Glutamatergic neuron (in vitro differentiated cells): Measurements from ENCODE around the gene FBXW9. TPM values are rescaled to one million over a fixed set of nuclear protein-coding genes. Genes with fewer than 3 reads are reported as not detected.

Source experiments
- DNase-seq: peaks from one replicate; pipeline ENCODE4 v3.0.0; 2022
- H3K27ac Mint-ChIP-seq: one replicate; pipeline ENCODE4 v1.8.0; 2020; ENCODE audit warnings: mild to moderate bottlenecking, mixed read lengths, inconsistent platforms; ENCODE audit not compliant: unreplicated experiment
- H3K27me3 Mint-ChIP-seq: one replicate; pipeline ENCODE4 v1.8.0; 2020; ENCODE audit warnings: mild to moderate bottlenecking, moderate library complexity, mixed read lengths, inconsistent platforms; ENCODE audit not compliant: unreplicated experiment
- H3K36me3 Mint-ChIP-seq: one replicate; pipeline ENCODE4 v1.8.0; 2020; ENCODE audit warnings: mild to moderate bottlenecking, mixed read lengths, inconsistent platforms; ENCODE audit not compliant: unreplicated experiment
- H3K4me1 Mint-ChIP-seq: one replicate; pipeline ENCODE4 v1.8.0; 2020; ENCODE audit warnings: mild to moderate bottlenecking, low read depth, mixed read lengths, inconsistent platforms; ENCODE audit not compliant: unreplicated experiment
- H3K4me3 Mint-ChIP-seq: one replicate; pipeline ENCODE4 v1.8.0; 2020; ENCODE audit warnings: mild to moderate bottlenecking, mixed read lengths, inconsistent platforms; ENCODE audit not compliant: unreplicated experiment
- H3K9me3 Mint-ChIP-seq: one replicate; pipeline ENCODE4 v1.8.0; 2020; ENCODE audit warnings: mild to moderate bottlenecking, moderate library complexity, mixed read lengths, inconsistent platforms; ENCODE audit not compliant: unreplicated experiment
- CTCF ChIP-seq: fragments of 200-600 bp; sonication (generic); IDR thresholded peaks from one replicate; pipeline ENCODE4 v1.5.0; 2021; ENCODE audit not compliant: partially characterized antibody, unreplicated experiment
- total RNA-seq: library from RNA; stranded (reverse); fragmentation: NEBNext Ultra II Directional; extraction: Animal tissue kit (Norgen Biotek cat#: 25700); gene quantifications from one replicate; pipeline ENCODE4 v1.2.1, GENCODE V29; 2021; ENCODE audit not compliant: unreplicated experiment

Gene FBXW9
- total RNA-seq, 1 donor from 2014 or later: 7.4 TPM

- no peaks in the 10 kb centered on the region for H3K36me3 Mint-ChIP-seq
- no peak for DNase-seq
- TF ChIP-seq CTCF: no peak
- H3K27ac Mint-ChIP-seq: no peak overlapping the region
- peaks cover 2% of the 10 kb centered on the region for H3K9me3 Mint-ChIP-seq
- H3K27me3 Mint-ChIP-seq: peaks cover 9% of the 10 kb centered on the region
- no peaks in the 10 kb centered on the region for H3K4me1 Mint-ChIP-seq
- no peak overlapping the region for H3K4me3 Mint-ChIP-seq
These were observed 55.0 kb downstream of the FBXW9 start for GRCh38 chr19:12641456-12641855.

GRCh38 chr19:12639901-12640613 lies 56.4 kb downstream of the FBXW9 start:
- Mint-ChIP-seq H3K27ac (no peak overlapping the region), H3K4me1 (no peaks in the 10 kb centered on the region), H3K36me3 (no peaks in the 10 kb centered on the region), H3K27me3 (peaks cover 9% of the 10 kb centered on the region), H3K4me3 (peak overlapping the region; percentile 39), H3K9me3 (peaks cover 4% of the 10 kb centered on the region)
- peak; percentile 75 for TF ChIP-seq CTCF
- DNase-seq: peak; percentile 84

Other genes with a start within 250 kb of the FBXW9 start
- gene ZNF709, start 211.8 kb downstream of the FBXW9 start, total RNA-seq: 8.7 TPM
- 11.2 TPM for gene ZNF564, start 145.1 kb downstream of the FBXW9 start, total RNA-seq
- 8.0 TPM for gene ZNF490, start 85.8 kb downstream of the FBXW9 start, total RNA-seq
- gene ZNF791, start 85.7 kb downstream of the FBXW9 start, total RNA-seq: 27.6 TPM
- 72.2 TPM for gene MAN2B1, start 29.9 kb downstream of the FBXW9 start, total RNA-seq
- gene WDR83, start 29.8 kb downstream of the FBXW9 start, total RNA-seq: 16.3 TPM
- 116 TPM for gene DHPS, start 14.8 kb downstream of the FBXW9 start, total RNA-seq
- gene GNG14, start 8.6 kb downstream of the FBXW9 start, total RNA-seq: not detected
- 135 TPM for gene TNPO2, start 27.3 kb upstream of the FBXW9 start, total RNA-seq
- 204 TPM for gene TRIR, start 38.1 kb upstream of the FBXW9 start, total RNA-seq
- 49.3 TPM for gene GET3, start 40.9 kb upstream of the FBXW9 start, total RNA-seq
- gene BEST2, start 55.2 kb upstream of the FBXW9 start, total RNA-seq: not detected
- gene HOOK2, start 78.9 kb upstream of the FBXW9 start, total RNA-seq: 40.1 TPM
- 24.9 TPM for gene JUNB, start 94.9 kb upstream of the FBXW9 start, total RNA-seq
- gene PRDX2, start 105.2 kb upstream of the FBXW9 start, total RNA-seq: 671 TPM
- gene THSD8, start 105.4 kb upstream of the FBXW9 start, total RNA-seq: 14.4 TPM
- gene RNASEH2A, start 110.0 kb upstream of the FBXW9 start, total RNA-seq: 16.7 TPM
- 4.8 TPM for gene RTBDN, start 137.9 kb upstream of the FBXW9 start, total RNA-seq
- 230 TPM for gene MAST1, start 141.9 kb upstream of the FBXW9 start, total RNA-seq
- gene DNASE2, start 184.8 kb upstream of the FBXW9 start, total RNA-seq: 7.9 TPM
- gene KLF1, start 190.6 kb upstream of the FBXW9 start, total RNA-seq: not detected
- 34.2 TPM for gene GCDH, start 194.5 kb upstream of the FBXW9 start, total RNA-seq
- gene SYCE2, start 222.7 kb upstream of the FBXW9 start, total RNA-seq: 0.59 TPM
- gene FARSA, start 237.1 kb upstream of the FBXW9 start, total RNA-seq: 71.6 TPM
- 543 TPM for gene CALR, start 242.0 kb upstream of the FBXW9 start, total RNA-seq
- 62.1 TPM for gene RAD23A, start 249.2 kb upstream of the FBXW9 start, total RNA-seq